ENCODE data around the gene KRTAP7-1.

KRTAP7-1 gene

DNA sequence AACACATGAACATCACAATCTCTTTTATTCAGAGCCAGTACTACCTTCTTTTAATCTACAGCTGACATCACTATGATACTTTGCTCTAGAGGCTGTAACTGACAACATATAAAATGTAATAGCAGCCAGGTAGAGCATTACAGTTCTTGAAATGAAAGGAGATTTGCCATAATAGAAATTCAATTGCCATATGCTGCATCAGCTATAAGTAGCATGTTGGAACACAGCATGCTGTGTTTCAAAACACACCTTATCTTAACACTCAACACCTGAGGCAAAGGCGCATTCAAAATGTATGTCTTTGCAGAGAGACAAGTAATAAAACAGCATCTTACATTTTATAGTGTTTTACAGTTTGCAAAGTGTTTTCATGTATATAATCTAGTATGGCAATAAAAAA is 50.3 kb downstream of the KRTAP7-1 start:
- TF ChIP-seq, protein P1, sequence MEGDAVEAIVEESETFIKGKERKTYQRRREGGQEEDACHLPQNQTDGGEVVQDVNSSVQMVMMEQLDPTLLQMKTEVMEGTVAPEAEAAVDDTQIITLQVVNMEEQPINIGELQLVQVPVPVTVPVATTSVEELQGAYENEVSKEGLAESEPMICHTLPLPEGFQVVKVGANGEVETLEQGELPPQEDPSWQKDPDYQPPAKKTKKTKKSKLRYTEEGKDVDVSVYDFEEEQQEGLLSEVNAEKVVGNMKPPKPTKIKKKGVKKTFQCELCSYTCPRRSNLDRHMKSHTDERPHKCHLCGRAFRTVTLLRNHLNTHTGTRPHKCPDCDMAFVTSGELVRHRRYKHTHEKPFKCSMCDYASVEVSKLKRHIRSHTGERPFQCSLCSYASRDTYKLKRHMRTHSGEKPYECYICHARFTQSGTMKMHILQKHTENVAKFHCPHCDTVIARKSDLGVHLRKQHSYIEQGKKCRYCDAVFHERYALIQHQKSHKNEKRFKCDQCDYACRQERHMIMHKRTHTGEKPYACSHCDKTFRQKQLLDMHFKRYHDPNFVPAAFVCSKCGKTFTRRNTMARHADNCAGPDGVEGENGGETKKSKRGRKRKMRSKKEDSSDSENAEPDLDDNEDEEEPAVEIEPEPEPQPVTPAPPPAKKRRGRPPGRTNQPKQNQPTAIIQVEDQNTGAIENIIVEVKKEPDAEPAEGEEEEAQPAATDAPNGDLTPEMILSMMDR (IDR thresholded peaks at IDR 0.05; ENCODE audit: low read depth, low read length), result no peak
- TF ChIP-seq POLR2A (IDR thresholded peaks at IDR 0.05; ENCODE audit: extremely low read depth, insufficient read length), result no peak
- no peak for TF ChIP-seq MYC (IDR thresholded peaks at IDR 0.05; ENCODE audit: low read depth, low read length)
- TF ChIP-seq, protein P2, sequence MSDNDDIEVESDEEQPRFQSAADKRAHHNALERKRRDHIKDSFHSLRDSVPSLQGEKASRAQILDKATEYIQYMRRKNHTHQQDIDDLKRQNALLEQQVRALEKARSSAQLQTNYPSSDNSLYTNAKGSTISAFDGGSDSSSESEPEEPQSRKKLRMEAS (IDR thresholded peaks at IDR 0.05; ENCODE audit: low read depth, low read length), result no peak
- no peak overlapping the region for H3K4me3 ChIP-seq (ENCODE audit: low read depth, low read length)
- DNase-seq (ENCODE audit: low read depth), result no peak

All from NB4 (cell line).